ENCODE results near the gene AKAP13. TPM values are rescaled to one million over a fixed set of nuclear protein-coding genes. Genes with fewer than 3 reads are reported as not detected.
A peak's percentile ranks its signal among the peaks of the same experiment; 100 is the strongest.

AKAP13 gene
- polyA plus RNA-seq, 2 of the 4 experiments (the other 2 are of a cell fraction), result 20.4 to 28.8 TPM

- ChIA-PET CTCF (no interaction called here), POLR2A (no interaction called here)
- no peak overlapping the region for H3K4me2 ChIP-seq
- no peak for ATAC-seq
- no peak overlapping the region for H3K27ac ChIP-seq
- no peaks in the 10 kb centered on the region for H3K9me3 ChIP-seq
- 84% methylated on average over 2 of the region's 2 CpGs for WGBS (ENCODE audit: missing lambda C conversion rate)
- H3K4me1 ChIP-seq, result peaks cover 10% of the 10 kb centered on the region; the same call in 2 of the 3 replicates
- TF ChIP-seq MAZ (IDR thresholded peaks at IDR 0.05; ENCODE audit: borderline replicate concordance, low read depth, low read length), result no peak
- TF ChIP-seq SREBF2 (IDR thresholded peaks at IDR 0.05), result no peak
- TF ChIP-seq EHMT2 (IDR thresholded peaks at IDR 0.05; ENCODE audit: low read depth), result no peak
- peak; percentile 95 for TF ChIP-seq MAFK (IDR thresholded peaks at IDR 0.05; ENCODE audit: partially characterized antibody)
- no peak overlapping the region for H3K4me3 ChIP-seq
- FAIRE-seq, result peak; percentile 7
- DNase-seq (ENCODE audit: low read depth in 1 of 2, low spot score in 1 of 2), result no peak
Measured at GRCh38 chr15:85631018-85631417, 250.6 kb downstream of the AKAP13 start.

GRCh38 chr15:85632014-85632413 is 251.6 kb downstream of the AKAP13 start:
- 78% methylated on average over 4 of the region's 4 CpGs for WGBS (ENCODE audit: missing lambda C conversion rate)
- no peak for ATAC-seq
- Histone ChIP-seq H3K27ac (no peak overlapping the region), H3K4me1 (peaks cover 10% of the 10 kb centered on the region; the same call in 2 of the 3 replicates), H3K4me3 (no peak overlapping the region), H3K9me3 (no peaks in the 10 kb centered on the region), H3K4me2 (peak overlapping the region; percentile 1; the same call in 1 of the 3 replicates)
- DNase-seq (ENCODE audit: low read depth in 1 of 2, low spot score in 1 of 2), result no peak
- TF ChIP-seq MYC (IDR thresholded peaks at IDR 0.05; ENCODE audit: borderline replicate concordance, low read length) (no peak), ELK1 (IDR thresholded peaks at IDR 0.05; ENCODE audit: low read depth, low read length) (no peak)
- TF ChIP-seq, protein P1, sequence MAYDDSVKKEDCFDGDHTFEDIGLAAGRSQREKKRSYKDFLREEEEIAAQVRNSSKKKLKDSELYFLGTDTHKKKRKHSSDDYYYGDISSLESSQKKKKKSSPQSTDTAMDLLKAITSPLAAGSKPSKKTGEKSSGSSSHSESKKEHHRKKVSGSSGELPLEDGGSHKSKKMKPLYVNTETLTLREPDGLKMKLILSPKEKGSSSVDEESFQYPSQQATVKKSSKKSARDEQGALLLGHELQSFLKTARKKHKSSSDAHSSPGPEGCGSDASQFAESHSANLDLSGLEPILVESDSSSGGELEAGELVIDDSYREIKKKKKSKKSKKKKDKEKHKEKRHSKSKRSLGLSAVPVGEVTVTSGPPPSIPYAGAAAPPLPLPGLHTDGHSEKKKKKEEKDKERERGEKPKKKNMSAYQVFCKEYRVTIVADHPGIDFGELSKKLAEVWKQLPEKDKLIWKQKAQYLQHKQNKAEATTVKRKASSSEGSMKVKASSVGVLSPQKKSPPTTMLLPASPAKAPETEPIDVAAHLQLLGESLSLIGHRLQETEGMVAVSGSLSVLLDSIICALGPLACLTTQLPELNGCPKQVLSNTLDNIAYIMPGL (CRISPR knock-in tag; IDR thresholded peaks at IDR 0.05; ENCODE audit: borderline replicate concordance), result no peak
- CTCF ChIA-PET, result no interaction called here
- no peak for FAIRE-seq
- POLR2A ChIA-PET, result no interaction called here

- ATAC-seq (no peak), DNase-seq (ENCODE audit: low read depth in 1 of 2, low spot score in 1 of 2) (no peak), FAIRE-seq (peak; percentile 54)
- ChIA-PET POLR2A (no interaction called here), CTCF (interaction anchor here (0.5 to 0.6 kb wide), 2 partner anchors 141 to 308 kb away, joined by 3 read pairs; no protein-coding TSS in a partner anchor)
- Histone ChIP-seq H3K9me3 (no peaks in the 10 kb centered on the region), H3K4me2 (no peak overlapping the region), H3K4me1 (peaks cover 15% of the 10 kb centered on the region; the same call in 2 of the 3 replicates), H3K27ac (no peak overlapping the region), H3K4me3 (no peak overlapping the region)
- TF ChIP-seq ZNF302 (CRISPR knock-in tag; IDR thresholded peaks at IDR 0.05) (no peak), MAFK (IDR thresholded peaks at IDR 0.05; ENCODE audit: partially characterized antibody) (no peak), CBX8 (IDR thresholded peaks at IDR 0.05) (no peak), MAZ (IDR thresholded peaks at IDR 0.05; ENCODE audit: borderline replicate concordance, low read depth, low read length) (no peak)
Measured at GRCh38 chr15:85633859-85634258, 253.5 kb downstream of the AKAP13 start.

GRCh38 chr15:85636351-85636750 is 255.9 kb downstream of the AKAP13 start:
- ChIA-PET CTCF (no interaction called here), POLR2A (no interaction called here)
- no peak overlapping the region for H3K4me3 ChIP-seq
- H3K27ac ChIP-seq, result no peak overlapping the region
- no peaks in the 10 kb centered on the region for H3K9me3 ChIP-seq
- no peak overlapping the region for H3K4me2 ChIP-seq
- DNase-seq (ENCODE audit: low read depth in 1 of 2, low spot score in 1 of 2) (no peak), FAIRE-seq (no peak), ATAC-seq (no peak)
- H3K4me1 ChIP-seq, result peaks cover 15% of the 10 kb centered on the region; the same call in 2 of the 3 replicates
- 95% methylated on average over 4 of the region's 4 CpGs for WGBS (ENCODE audit: missing lambda C conversion rate)
- TF ChIP-seq JUN (IDR thresholded peaks at IDR 0.05) (no peak), HDAC2 (IDR thresholded peaks at IDR 0.05) (no peak), PBX3 (IDR thresholded peaks at IDR 0.05) (no peak), GATA3 (IDR thresholded peaks at IDR 0.05; ENCODE audit: borderline replicate concordance) (no peak), NPAS2 (CRISPR knock-in tag; IDR thresholded peaks at IDR 0.05; ENCODE audit: borderline replicate concordance) (no peak), RFX5 (IDR thresholded peaks at IDR 0.05) (no peak), EHF (CRISPR knock-in tag; IDR thresholded peaks at IDR 0.05) (no peak), CTCF (IDR thresholded peaks at IDR 0.05) (no peak), ZFP36 (IDR thresholded peaks at IDR 0.05; ENCODE audit: borderline replicate concordance, partially characterized antibody) (no peak), MYC (IDR thresholded peaks at IDR 0.05; ENCODE audit: borderline replicate concordance, low read length) (no peak), CBX2 (IDR thresholded peaks at IDR 0.05; ENCODE audit: borderline replicate concordance, low read depth) (no peak)
- TF ChIP-seq, protein P2, sequence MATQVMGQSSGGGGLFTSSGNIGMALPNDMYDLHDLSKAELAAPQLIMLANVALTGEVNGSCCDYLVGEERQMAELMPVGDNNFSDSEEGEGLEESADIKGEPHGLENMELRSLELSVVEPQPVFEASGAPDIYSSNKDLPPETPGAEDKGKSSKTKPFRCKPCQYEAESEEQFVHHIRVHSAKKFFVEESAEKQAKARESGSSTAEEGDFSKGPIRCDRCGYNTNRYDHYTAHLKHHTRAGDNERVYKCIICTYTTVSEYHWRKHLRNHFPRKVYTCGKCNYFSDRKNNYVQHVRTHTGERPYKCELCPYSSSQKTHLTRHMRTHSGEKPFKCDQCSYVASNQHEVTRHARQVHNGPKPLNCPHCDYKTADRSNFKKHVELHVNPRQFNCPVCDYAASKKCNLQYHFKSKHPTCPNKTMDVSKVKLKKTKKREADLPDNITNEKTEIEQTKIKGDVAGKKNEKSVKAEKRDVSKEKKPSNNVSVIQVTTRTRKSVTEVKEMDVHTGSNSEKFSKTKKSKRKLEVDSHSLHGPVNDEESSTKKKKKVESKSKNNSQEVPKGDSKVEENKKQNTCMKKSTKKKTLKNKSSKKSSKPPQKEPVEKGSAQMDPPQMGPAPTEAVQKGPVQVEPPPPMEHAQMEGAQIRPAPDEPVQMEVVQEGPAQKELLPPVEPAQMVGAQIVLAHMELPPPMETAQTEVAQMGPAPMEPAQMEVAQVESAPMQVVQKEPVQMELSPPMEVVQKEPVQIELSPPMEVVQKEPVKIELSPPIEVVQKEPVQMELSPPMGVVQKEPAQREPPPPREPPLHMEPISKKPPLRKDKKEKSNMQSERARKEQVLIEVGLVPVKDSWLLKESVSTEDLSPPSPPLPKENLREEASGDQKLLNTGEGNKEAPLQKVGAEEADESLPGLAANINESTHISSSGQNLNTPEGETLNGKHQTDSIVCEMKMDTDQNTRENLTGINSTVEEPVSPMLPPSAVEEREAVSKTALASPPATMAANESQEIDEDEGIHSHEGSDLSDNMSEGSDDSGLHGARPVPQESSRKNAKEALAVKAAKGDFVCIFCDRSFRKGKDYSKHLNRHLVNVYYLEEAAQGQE (IDR thresholded peaks at IDR 0.05), result no peak
